Sigmoid colon (tissue), 7 donors: ENCODE data around the gene DHDDS. TPM values are rescaled to one million over a fixed set of nuclear protein-coding genes. Genes with fewer than 3 reads are reported as not detected.

ENCODE experiments used
- DNase-seq: peaks from one replicate; pipeline ENCODE4 v3.0.0-alpha.2; 2019
- H3K27ac ChIP-seq, 4 donors: fragments of 200-600 bp; sonication (generic); one replicate each; pipeline ENCODE4 v1.5.1; 2016 to 2019; ENCODE audit warnings: mild to moderate bottlenecking in 1 of 4
- H3K27me3 ChIP-seq, 3 donors: fragments of 200-600 bp; sonication (generic); one replicate each; pipeline ENCODE4 v1.5.1; 2019; ENCODE audit warnings: mild to moderate bottlenecking in 1 of 3
- H3K36me3 ChIP-seq, 4 donors: fragments of 200-600 bp; sonication (generic); one replicate each; pipeline ENCODE4 v1.5.1; 2016 to 2019
- H3K4me1 ChIP-seq, 4 donors: fragments of 200-600 bp; sonication (generic); one replicate each; pipeline ENCODE4 v1.5.1; 2017 to 2019
- H3K4me3 ChIP-seq, 4 donors: fragments of 200-600 bp; sonication (generic); one replicate each; pipeline ENCODE4 v1.5.1; 2017 to 2019; ENCODE audit warnings: mild to moderate bottlenecking in 2 of 4, moderate library complexity in 1 of 4
- H3K9me3 ChIP-seq, 4 donors: fragments of 200-600 bp in 3 of 4; sonication (generic) in 3 of 4; one replicate each; pipeline versions ENCODE4 v1.5.1 to v1.6.1; 2013 to 2019
- EP300 ChIP-seq, 4 donors: sonication (generic); formaldehyde crosslinking; IDR thresholded peaks; one replicate each; pipeline ENCODE4 v1.6.1; 2017; ENCODE audit warnings: antibody characterized with exemption in 4 of 4
- POLR2A ChIP-seq, 2 donors: fragments of 450-650 bp; IDR thresholded peaks; one replicate each; pipeline ENCODE4 v1.6.1; 2016; ENCODE audit warnings: antibody characterized with exemption in 2 of 2, mild to moderate bottlenecking in 2 of 2, moderate library complexity in 2 of 2
- POLR2AphosphoS5 ChIP-seq, 4 donors: sonication (generic); formaldehyde crosslinking; IDR thresholded peaks; one replicate each; pipeline ENCODE4 v1.6.1; 2017; ENCODE audit warnings: antibody characterized with exemption in 4 of 4
- WGBS, 2 donors: extraction: QIAGEN DNeasy Blood & Tissue Kit; methylation state at CpG; one replicate each; pipeline ENCODE4 v1.1.7; 2013; 5-methylcytosine and 5-hydroxymethylcytosine counted together
- intact Hi-C: fragments of 100-400 bp; cut with DNase I; formaldehyde crosslinking; loops from one replicate; pipeline ENCODE4 v1.15.1; 2023
- polyA plus RNA-seq, 3 donors: library from polyadenylated mRNA; stranded (reverse); fragments of 200-250 nt; gene quantifications; one replicate each; pipeline ENCODE4 v1.2.3, GENCODE V29; 2013
- total RNA-seq, 4 donors: library from RNA; depleted of rRNA; stranded (reverse); fragments of >200 nt; gene quantifications; one replicate each; pipeline ENCODE4 v1.1.0, GENCODE V29; 2016
- TF ChIP-seq, protein P1 (sequence below), 4 experiments: fragments of 450-650 bp in 3 of 4; fragments of 200-600 bp in 1 of 4; IDR thresholded peaks; one replicate each; pipeline ENCODE4 v1.5.1; 2016 to 2019; ENCODE audit warnings: antibody characterized with exemption in 4 of 4, mild to moderate bottlenecking in 3 of 4, moderate library complexity in 2 of 4
- donor health status: healthy with polysubstance abuse.
- donor health status: Bipolar disorder and iron deficiency.
- donor health status: healthy.

The DHDDS gene
- total and polyA plus RNA-seq, 7 donors, result 16.6 to 64.3 (median 33.5) TPM

DNA sequence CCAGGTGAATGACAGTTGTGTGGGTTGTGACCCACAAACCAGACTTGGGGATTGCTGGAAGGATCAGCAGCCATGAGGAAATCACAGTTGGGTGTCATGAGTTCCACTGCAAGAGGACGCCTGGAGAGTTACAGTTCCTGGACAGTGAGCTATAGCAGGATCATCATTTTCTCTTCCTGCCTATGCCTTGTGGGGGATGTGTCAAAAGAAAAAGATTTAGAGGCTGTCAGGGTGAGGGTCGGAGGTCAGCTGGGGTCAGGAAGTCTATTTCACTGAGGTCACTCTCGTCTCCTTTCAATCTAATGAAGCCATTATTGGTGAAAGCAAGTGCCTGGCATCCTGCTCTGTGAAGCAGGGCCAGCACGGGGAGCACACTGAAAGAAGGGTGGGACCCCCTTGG is 28.5 kb upstream of the DHDDS start:
- peaks cover 0 to 19% (median 0%) of the 10 kb centered on the region in 3 donors for H3K27me3 ChIP-seq
- intact Hi-C loops, result no loop called here
- no peak overlapping the region for H3K4me3 ChIP-seq
- H3K4me1 ChIP-seq, result no peaks in the 10 kb centered on the region
- no peak for TF ChIP-seq POLR2AphosphoS5 (IDR thresholded peaks at IDR 0.05)
- no peak for TF ChIP-seq EP300 (IDR thresholded peaks at IDR 0.05)
- TF ChIP-seq, protein P1, sequence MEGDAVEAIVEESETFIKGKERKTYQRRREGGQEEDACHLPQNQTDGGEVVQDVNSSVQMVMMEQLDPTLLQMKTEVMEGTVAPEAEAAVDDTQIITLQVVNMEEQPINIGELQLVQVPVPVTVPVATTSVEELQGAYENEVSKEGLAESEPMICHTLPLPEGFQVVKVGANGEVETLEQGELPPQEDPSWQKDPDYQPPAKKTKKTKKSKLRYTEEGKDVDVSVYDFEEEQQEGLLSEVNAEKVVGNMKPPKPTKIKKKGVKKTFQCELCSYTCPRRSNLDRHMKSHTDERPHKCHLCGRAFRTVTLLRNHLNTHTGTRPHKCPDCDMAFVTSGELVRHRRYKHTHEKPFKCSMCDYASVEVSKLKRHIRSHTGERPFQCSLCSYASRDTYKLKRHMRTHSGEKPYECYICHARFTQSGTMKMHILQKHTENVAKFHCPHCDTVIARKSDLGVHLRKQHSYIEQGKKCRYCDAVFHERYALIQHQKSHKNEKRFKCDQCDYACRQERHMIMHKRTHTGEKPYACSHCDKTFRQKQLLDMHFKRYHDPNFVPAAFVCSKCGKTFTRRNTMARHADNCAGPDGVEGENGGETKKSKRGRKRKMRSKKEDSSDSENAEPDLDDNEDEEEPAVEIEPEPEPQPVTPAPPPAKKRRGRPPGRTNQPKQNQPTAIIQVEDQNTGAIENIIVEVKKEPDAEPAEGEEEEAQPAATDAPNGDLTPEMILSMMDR (IDR thresholded peaks at IDR 0.05), result no peak
- TF ChIP-seq POLR2A (IDR thresholded peaks at IDR 0.05), result no peak
- WGBS, 2 donors, result 21 to 37% methylated on average over 4 of the region's 4 CpGs
- no peak overlapping the region for H3K27ac ChIP-seq
- no peaks in the 10 kb centered on the region for H3K9me3 ChIP-seq
- no peaks in the 10 kb centered on the region for H3K36me3 ChIP-seq
- no peak for DNase-seq

DNA sequence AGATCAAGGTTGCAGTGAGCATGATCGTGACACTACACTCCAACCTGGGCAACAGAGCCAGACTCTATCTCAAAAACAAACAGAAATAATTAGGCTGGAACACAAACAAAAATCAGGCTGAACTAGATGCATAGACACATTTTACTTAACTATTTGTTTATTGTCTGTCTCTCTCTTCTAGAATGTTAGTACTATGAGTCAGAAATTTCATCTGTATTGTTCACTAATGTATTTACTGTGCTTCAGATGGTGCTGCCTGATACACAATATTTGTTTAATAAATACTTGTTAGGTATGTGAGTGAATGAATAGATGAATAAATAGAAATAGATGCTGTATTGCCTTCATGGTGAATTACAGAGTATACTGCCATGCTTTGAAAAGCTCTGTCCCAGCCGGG is 27.5 kb upstream of the DHDDS start:
- Histone ChIP-seq H3K27me3 (peaks cover 0 to 25% (median 5%) of the 10 kb centered on the region in 3 donors), H3K4me1 (no peaks in the 10 kb centered on the region), H3K9me3 (no peaks in the 10 kb centered on the region), H3K36me3 (no peaks in the 10 kb centered on the region), H3K27ac (no peak overlapping the region), H3K4me3 (no peak overlapping the region)
- DNase-seq, result no peak
- WGBS, 2 donors, result 79 to 94% methylated on average over 2 of the region's 2 CpGs
- TF ChIP-seq, protein P1 (IDR thresholded peaks at IDR 0.05), result no peak
- TF ChIP-seq POLR2A (IDR thresholded peaks at IDR 0.05), result no peak
- TF ChIP-seq EP300 (IDR thresholded peaks at IDR 0.05), result no peak
- TF ChIP-seq POLR2AphosphoS5 (IDR thresholded peaks at IDR 0.05), result no peak
- intact Hi-C loops, result no loop called here

DNA sequence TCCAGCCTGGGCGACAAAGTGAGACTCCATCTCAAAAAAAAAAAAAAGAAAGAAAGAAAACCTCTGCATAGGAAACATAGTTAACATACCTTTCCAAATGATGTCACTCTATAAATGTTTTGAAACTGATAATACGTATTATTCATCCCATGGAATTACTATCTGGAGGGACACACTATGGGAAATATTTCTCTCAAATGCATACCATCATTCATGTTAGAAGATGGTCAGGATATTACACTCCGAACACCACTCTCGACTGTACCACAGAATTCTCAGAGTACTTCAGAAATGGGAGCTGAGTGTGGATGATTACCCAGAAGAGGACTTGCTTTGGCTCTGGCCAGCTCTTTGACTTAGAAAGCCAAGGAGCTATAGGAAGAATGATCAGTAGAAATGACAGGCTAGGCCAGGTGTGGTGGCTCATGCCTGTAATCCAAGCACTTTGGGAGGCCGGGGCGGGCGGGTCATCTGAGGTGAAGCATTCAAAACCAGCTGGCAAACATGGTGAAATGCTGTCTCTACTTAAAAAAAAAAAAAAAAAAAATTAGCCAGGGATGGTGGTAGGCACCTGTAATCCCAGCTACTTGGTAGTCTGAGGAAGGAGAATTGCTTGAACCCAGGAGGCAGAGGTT is 26.7 kb upstream of the DHDDS start:
- TF ChIP-seq POLR2AphosphoS5 (IDR thresholded peaks at IDR 0.05) (no peak), EP300 (IDR thresholded peaks at IDR 0.05) (no peak), POLR2A (IDR thresholded peaks at IDR 0.05) (no peak)
- TF ChIP-seq, protein P1 (IDR thresholded peaks at IDR 0.05), result no peak
- 80 to 86% methylated on average over 7 of the region's 7 CpGs for WGBS, 2 donors
- no peak for DNase-seq
- Histone ChIP-seq H3K36me3 (no peaks in the 10 kb centered on the region), H3K27ac (no peak overlapping the region), H3K9me3 (no peaks in the 10 kb centered on the region), H3K27me3 (peaks cover 6 to 32% (median 13%) of the 10 kb centered on the region in 3 donors), H3K4me1 (no peaks in the 10 kb centered on the region), H3K4me3 (no peak overlapping the region)
- intact Hi-C loops, result no loop called here

DNA sequence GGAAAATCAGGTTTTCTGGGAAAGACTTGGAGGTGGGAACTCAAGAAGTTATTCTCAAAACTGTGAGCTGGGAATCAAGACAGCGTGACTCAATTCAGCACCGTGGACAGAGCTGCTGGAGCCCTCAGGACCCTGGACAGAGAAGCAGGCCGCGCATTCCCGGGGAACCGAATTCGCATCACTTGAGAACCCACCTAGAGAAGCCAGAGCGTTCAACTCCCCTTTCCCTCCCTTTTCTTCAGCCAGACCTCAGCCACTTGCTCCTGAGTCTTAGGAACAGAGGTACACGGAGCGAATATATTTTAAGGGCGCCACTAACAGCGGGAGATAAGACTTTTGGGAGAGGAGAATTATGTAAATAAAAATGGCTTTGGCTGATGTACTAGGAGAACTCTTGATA is 23.5 kb upstream of the DHDDS start:
- H3K4me3 ChIP-seq, result no peak overlapping the region
- no peaks in the 10 kb centered on the region for H3K4me1 ChIP-seq
- no peaks in the 10 kb centered on the region for H3K9me3 ChIP-seq
- intact Hi-C loops, result no loop called here
- H3K27me3 ChIP-seq, result peaks cover 36 to 54% (median 44%) of the 10 kb centered on the region in 3 donors
- no peaks in the 10 kb centered on the region for H3K36me3 ChIP-seq
- WGBS, 2 donors, result 2% methylated on average over 12 of the region's 12 CpGs
- DNase-seq, result peak; percentile 73
- no peak overlapping the region for H3K27ac ChIP-seq
- TF ChIP-seq POLR2A (IDR thresholded peaks at IDR 0.05), result no peak
- no peak for TF ChIP-seq POLR2AphosphoS5 (IDR thresholded peaks at IDR 0.05)
- TF ChIP-seq EP300 (IDR thresholded peaks at IDR 0.05), result no peak

DNA sequence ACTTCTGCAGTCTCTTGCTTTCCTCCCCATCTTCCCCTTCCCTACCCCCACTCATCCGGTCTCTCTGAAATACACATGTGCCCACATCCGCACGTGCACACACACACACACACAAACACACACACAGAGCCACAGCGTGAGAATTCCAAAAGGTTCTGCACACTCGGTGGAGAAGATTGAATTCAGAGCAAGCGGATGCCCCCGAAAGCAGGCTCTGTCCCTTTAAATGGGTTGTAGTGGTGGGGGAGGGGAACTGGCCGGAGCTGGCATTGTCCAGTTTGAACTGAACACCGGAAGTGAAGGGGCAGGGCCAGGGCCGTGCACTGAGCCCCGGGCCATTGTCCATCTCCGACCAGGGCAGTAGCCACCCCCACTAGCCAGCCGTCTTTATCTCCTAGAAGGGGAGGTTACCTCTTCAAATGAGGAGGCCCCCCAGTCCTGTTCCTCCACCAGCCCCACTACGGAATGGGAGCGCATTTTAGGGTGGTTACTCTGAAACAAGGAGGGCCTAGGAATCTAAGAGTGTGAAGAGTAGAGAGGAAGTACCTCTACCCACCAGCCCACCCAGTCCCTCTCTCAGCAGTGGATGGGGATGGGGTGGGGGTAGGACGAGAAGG is 22.8 kb upstream of the DHDDS start:
- intact Hi-C loops, result no loop called here
- 3 to 12% methylated on average over 16 of the region's 16 CpGs for WGBS, 2 donors
- no peak for TF ChIP-seq EP300 (IDR thresholded peaks at IDR 0.05)
- TF ChIP-seq, protein P1 (IDR thresholded peaks at IDR 0.05), result no peak
- Histone ChIP-seq H3K4me1 (no peaks in the 10 kb centered on the region), H3K27me3 (peaks cover 36 to 54% (median 44%) of the 10 kb centered on the region in 3 donors), H3K36me3 (no peaks in the 10 kb centered on the region), H3K4me3 (no peak overlapping the region), H3K27ac (no peak overlapping the region), H3K9me3 (no peaks in the 10 kb centered on the region)
- DNase-seq, result no peak
